Mesodermal cell (in vitro differentiated cells): ENCODE measurements around the gene SULT2B1.

Source experiments
- H3K27ac ChIP-seq: 2 replicates; pipeline ENCODE4 v1.7.0; 2013; ENCODE audit warnings: mild to moderate bottlenecking, low read depth, low read length, moderate library complexity; ENCODE audit not compliant: severe bottlenecking
- H3K36me3 ChIP-seq: 2 replicates; pipeline ENCODE4 v1.7.1; 2013; ENCODE audit warnings: mild to moderate bottlenecking, low read length, moderate library complexity; ENCODE audit not compliant: control insufficient read depth, insufficient read depth
- H3K4me1 ChIP-seq: one replicate; pipeline ENCODE4 v1.7.1; 2013; ENCODE audit warnings: mild to moderate bottlenecking, low read length; ENCODE audit not compliant: insufficient read depth, control insufficient read depth, poor library complexity, severe bottlenecking
- H3K4me3 ChIP-seq: 2 replicates; pipeline ENCODE4 v1.7.0; 2013; ENCODE audit warnings: low read length, control low read depth, mild to moderate bottlenecking; ENCODE audit not compliant: insufficient read depth, poor library complexity, severe bottlenecking; ENCODE audit errors: extremely low read depth
- H3K9me3 ChIP-seq: 2 replicates; pipeline ENCODE4 v1.7.1; 2013; ENCODE audit warnings: mild to moderate bottlenecking, low read length, moderate library complexity; ENCODE audit not compliant: control insufficient read depth
- WGBS, 2 experiments: methylation state at CpG; one replicate each; pipeline ENCODE4 v1.1.5; 2013; ENCODE audit warnings: missing lambda C conversion rate in 2 of 2; ENCODE audit not compliant: insufficient coverage in 2 of 2; 5-methylcytosine and 5-hydroxymethylcytosine counted together

The SULT2B1 gene

GRCh38 chr19:48547722-48548121, 4.2 kb upstream of the SULT2B1 start:
- Histone ChIP-seq H3K36me3 (no peaks in the 10 kb centered on the region), H3K9me3 (no peaks in the 10 kb centered on the region), H3K4me1 (peaks cover 8% of the 10 kb centered on the region), H3K27ac (no peak overlapping the region), H3K4me3 (no peak overlapping the region)
- no CpG with 5 or more reads among the region's 1 CpG for WGBS, 2 experiments

- Histone ChIP-seq H3K36me3 (no peaks in the 10 kb centered on the region), H3K9me3 (no peaks in the 10 kb centered on the region), H3K4me1 (peaks cover 4% of the 10 kb centered on the region), H3K27ac (no peak overlapping the region), H3K4me3 (no peak overlapping the region)
- WGBS, 2 experiments = 100% methylated on average over 1 of the region's 1 CpG
Observed at GRCh38 chr19:48548253-48548911, 3.6 kb upstream of the SULT2B1 start.

GRCh38 chr19:48549380-48549779, 2.6 kb upstream of the SULT2B1 start:
- 91 to 92% methylated on average over 5 of the region's 5 CpGs for WGBS, 2 experiments
- H3K4me3 ChIP-seq = no peak overlapping the region
- no peaks in the 10 kb centered on the region for H3K9me3 ChIP-seq
- H3K4me1 ChIP-seq = peaks cover 13% of the 10 kb centered on the region
- H3K27ac ChIP-seq = no peak overlapping the region
- H3K36me3 ChIP-seq = no peaks in the 10 kb centered on the region

GRCh38 chr19:48552406-48553322, 692 bp downstream of the SULT2B1 start:
- WGBS, 2 experiments = 92 to 96% methylated on average over 16 to 18 of the region's 19 CpGs
- H3K9me3 ChIP-seq = no peaks in the 10 kb centered on the region
- H3K36me3 ChIP-seq = no peaks in the 10 kb centered on the region

GRCh38 chr19:48553676-48554384, 1.9 kb downstream of the SULT2B1 start:
- H3K9me3 ChIP-seq = no peaks in the 10 kb centered on the region
- peaks cover 18% of the 10 kb centered on the region for H3K4me1 ChIP-seq
- WGBS, 2 experiments = 24 to 30% methylated on average over 10 to 13 of the region's 18 CpGs
- H3K27ac ChIP-seq = peak overlapping the region; percentile 70
- H3K4me3 ChIP-seq = no peak overlapping the region
- no peaks in the 10 kb centered on the region for H3K36me3 ChIP-seq

More at GRCh38 chr19:48552406-48553322, 692 bp downstream of the SULT2B1 start:
- Histone ChIP-seq H3K27ac (no peak overlapping the region), H3K4me3 (no peak overlapping the region), H3K4me1 (peaks cover 18% of the 10 kb centered on the region)

- no peaks in the 10 kb centered on the region for H3K9me3 ChIP-seq
- peaks cover 18% of the 10 kb centered on the region for H3K4me1 ChIP-seq
- H3K4me3 ChIP-seq = no peak overlapping the region
- 52 to 83% methylated on average over 9 to 11 of the region's 16 CpGs for WGBS, 2 experiments
- H3K27ac ChIP-seq = peak overlapping the region; percentile 70
- H3K36me3 ChIP-seq = no peaks in the 10 kb centered on the region
Observed at GRCh38 chr19:48554385-48555091, 2.6 kb downstream of the SULT2B1 start.

GRCh38 chr19:48556163-48556562, 4.2 kb downstream of the SULT2B1 start:
- Histone ChIP-seq H3K9me3 (no peaks in the 10 kb centered on the region), H3K4me1 (peaks cover 18% of the 10 kb centered on the region), H3K4me3 (no peak overlapping the region), H3K27ac (no peak overlapping the region), H3K36me3 (no peaks in the 10 kb centered on the region)
- 56 to 61% methylated on average over 10 to 11 of the region's 11 CpGs for WGBS, 2 experiments

- H3K36me3 ChIP-seq = no peaks in the 10 kb centered on the region
- 92 to 96% methylated on average over 2 to 4 of the region's 5 CpGs for WGBS, 2 experiments
- no peak overlapping the region for H3K4me3 ChIP-seq
- H3K4me1 ChIP-seq = peaks cover 18% of the 10 kb centered on the region
- no peak overlapping the region for H3K27ac ChIP-seq
- H3K9me3 ChIP-seq = no peaks in the 10 kb centered on the region
Observed at GRCh38 chr19:48556825-48557224, 4.9 kb downstream of the SULT2B1 start.

- Histone ChIP-seq H3K36me3 (no peaks in the 10 kb centered on the region), H3K9me3 (no peaks in the 10 kb centered on the region), H3K4me1 (peaks cover 16% of the 10 kb centered on the region), H3K4me3 (no peak overlapping the region), H3K27ac (no peak overlapping the region)
- whole genome bisulfite sequencing, 2 experiments = 43 to 52% methylated on average over 19 to 24 of the region's 27 CpGs
Observed at GRCh38 chr19:48558018-48558684, 6.2 kb downstream of the SULT2B1 start.

GRCh38 chr19:48560095-48560530, 8.1 kb downstream of the SULT2B1 start:
- H3K27ac ChIP-seq = no peak overlapping the region
- no peaks in the 10 kb centered on the region for H3K36me3 ChIP-seq
- WGBS, 2 experiments = 96 to 97% methylated on average over 3 to 5 of the region's 6 CpGs
- peaks cover 8% of the 10 kb centered on the region for H3K4me1 ChIP-seq
- H3K4me3 ChIP-seq = no peak overlapping the region
- H3K9me3 ChIP-seq = no peaks in the 10 kb centered on the region
